Measurements from ENCODE around the gene GSDMA. TPM values are rescaled to one million over a fixed set of nuclear protein-coding genes. Genes with fewer than 3 reads are reported as not detected.
A peak's percentile ranks its signal among the peaks of the same experiment; 100 is the strongest.

The GSDMA gene
- total RNA-seq, 1 experiment from 2014 or later: not detected

DNA sequence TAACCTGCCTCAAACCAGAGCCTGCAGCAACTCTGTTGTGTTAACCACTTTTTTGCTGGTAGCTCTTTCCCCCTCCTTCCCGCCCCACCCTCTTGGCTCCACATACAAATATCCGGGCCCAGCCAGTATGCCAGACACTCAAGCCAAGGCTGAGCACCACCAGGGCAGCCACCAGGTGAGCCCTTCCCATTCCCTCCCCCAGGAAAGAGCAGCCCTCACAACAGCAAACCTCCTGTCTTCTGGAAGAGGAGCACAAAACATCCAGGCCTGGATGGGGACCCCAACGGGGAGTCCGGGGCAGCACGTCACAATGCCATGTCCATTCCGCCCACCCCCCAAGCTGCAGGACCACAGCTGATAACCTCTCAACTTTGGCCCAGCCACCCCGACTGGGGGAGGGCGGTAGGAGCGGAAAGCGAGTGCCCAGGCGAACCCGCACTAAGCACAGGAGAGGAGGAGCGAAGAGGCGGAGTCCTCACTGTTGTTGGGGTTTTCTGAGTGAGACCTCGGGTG is 36.2 kb upstream of the GSDMA start:
- Histone ChIP-seq H3K27ac (peak overlapping the region; percentile 52), H3K36me3 (no peaks in the 10 kb centered on the region), H3K27me3 (no peaks in the 10 kb centered on the region), H3K9me3 (replicated peaks) (no peaks in the 10 kb centered on the region), H3K4me3 (peak overlapping the region; percentile 67), H3K4me1 (peaks cover 14% of the 10 kb centered on the region)
- DNase-seq: peak; percentile 21 to 36

DNA sequence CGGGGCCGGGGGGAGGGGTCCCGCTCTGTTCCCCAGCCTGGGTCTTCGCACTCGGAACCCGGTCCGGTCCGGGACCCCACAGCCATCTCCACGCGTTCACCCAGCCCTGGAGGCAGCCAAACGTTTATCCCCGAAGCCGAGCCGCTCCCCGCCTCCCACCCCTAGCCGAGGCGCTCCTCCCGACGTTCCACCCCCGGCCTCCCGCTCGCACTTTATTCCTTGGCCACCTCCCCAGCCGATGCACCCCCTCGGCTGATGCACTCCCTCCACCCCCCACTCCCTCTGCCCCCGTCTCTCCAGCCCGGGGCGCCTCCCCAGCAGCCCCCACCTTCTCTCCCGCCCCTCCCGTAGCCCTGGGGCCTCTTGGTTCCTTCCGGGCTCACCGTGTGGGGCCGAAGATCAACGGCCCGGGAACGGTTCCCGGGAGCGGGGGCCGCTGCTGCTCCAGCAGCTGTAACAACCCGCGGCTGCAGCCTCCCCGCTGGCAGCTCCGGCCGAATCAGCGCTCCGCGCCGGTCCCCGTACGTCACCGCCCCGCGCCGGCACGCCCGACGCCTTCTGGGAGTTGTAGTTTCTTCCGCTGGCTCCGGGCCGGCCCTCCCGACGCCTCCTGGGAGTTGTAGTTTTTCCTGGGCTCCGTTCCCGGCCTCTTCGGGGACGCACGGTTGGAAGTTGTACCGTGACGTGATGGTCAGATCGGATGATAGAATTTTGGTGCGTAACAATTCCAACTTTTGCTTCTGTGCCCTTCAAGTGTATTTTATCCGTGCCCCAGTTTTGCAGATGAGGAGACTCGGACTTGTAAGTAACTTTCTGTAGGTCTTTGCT is 35.5 kb upstream of the GSDMA start, which contains the start of the genes LRRC3C and ORMDL3:
TSS of gene LRRC3C (plus strand) at position 632 of the 828 bp plus-strand sequence. CDS start 13,792 bp downstream, outside the sequence.
TSS of gene ORMDL3 (minus strand) at position 501 of the 828 bp plus-strand sequence. CDS start 3,398 bp downstream, outside the sequence.
- peak; percentile 93 to 94 for DNase-seq
- H3K36me3 ChIP-seq: no peaks in the 10 kb centered on the region
- H3K27ac ChIP-seq: peak within 1 kb of the TSS; percentile 52
- no peaks in the 10 kb centered on the region for H3K9me3 ChIP-seq (replicated peaks)
- no peaks in the 10 kb centered on the region for H3K27me3 ChIP-seq
- H3K4me3 ChIP-seq: peak within 1 kb of the TSS; percentile 67
- H3K4me1 ChIP-seq: peaks cover 14% of the 10 kb centered on the region

DNA sequence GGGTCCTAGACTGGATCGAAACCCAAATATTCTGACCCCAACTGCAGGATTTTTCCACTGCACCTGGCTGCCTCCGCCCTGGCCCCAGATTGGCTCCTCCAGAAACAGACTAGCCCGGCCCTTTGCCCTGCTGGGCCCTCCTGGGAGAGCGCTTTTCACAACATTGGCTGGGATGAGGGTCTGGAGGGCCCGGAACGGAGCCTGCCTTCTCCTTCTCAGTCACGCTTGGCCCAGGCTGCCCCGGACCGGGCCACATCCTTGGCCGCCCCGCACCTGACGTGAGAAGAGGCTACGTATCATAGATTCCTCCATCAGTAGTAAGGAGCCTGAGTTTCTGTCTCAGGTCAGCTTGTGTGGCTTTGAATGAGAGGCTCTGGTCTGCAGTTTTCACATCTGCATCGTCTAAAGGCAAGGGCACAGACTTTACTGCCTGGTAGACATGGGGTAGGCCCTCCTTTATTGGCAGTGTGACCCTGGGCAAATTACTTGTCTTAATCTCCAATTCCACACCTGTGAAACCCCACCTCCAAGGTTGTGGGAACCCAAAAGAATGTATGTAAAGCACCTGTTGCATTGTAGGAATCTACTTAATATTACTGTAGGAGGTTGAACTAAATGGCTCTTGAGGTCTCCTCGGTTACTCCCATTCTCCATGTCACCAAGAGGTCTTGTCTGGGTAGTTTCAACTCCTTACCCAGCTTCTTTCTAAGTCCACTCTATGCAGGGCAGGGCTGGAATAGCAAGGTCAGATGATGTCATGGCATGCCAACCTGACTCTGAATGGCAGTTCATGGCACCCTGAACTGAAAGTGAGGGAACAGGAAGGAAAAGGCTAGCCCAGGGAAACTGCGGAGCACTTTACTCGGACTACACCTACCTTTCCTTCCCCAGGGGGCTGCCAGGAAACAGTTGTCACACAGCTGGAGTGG is 34.6 kb upstream of the GSDMA start:
- H3K36me3 ChIP-seq: no peaks in the 10 kb centered on the region
- peak in 1 of 2 experiments; percentile 18 for DNase-seq
- H3K4me3 ChIP-seq: peak overlapping the region; percentile 67
- no peaks in the 10 kb centered on the region for H3K9me3 ChIP-seq (replicated peaks)
- H3K4me1 ChIP-seq: peaks cover 14% of the 10 kb centered on the region
- H3K27me3 ChIP-seq: no peaks in the 10 kb centered on the region
- H3K27ac ChIP-seq: peak overlapping the region; percentile 52

GRCh38 chr17:39928858-39929645 is 33.8 kb upstream of the GSDMA start:
- H3K36me3 ChIP-seq: no peaks in the 10 kb centered on the region
- H3K27ac ChIP-seq: no peak overlapping the region
- no peaks in the 10 kb centered on the region for H3K27me3 ChIP-seq
- H3K4me3 ChIP-seq: no peak overlapping the region
- no peaks in the 10 kb centered on the region for H3K9me3 ChIP-seq (replicated peaks)
- no peak for DNase-seq
- H3K4me1 ChIP-seq: peaks cover 14% of the 10 kb centered on the region

- DNase-seq: no peak
- Histone ChIP-seq H3K27ac (no peak overlapping the region), H3K4me1 (peaks cover 14% of the 10 kb centered on the region), H3K36me3 (no peaks in the 10 kb centered on the region), H3K27me3 (no peaks in the 10 kb centered on the region), H3K4me3 (no peak overlapping the region), H3K9me3 (replicated peaks) (no peaks in the 10 kb centered on the region)
These were observed 33.0 kb upstream of the GSDMA start for GRCh38 chr17:39929646-39930407.

- DNase-seq: no peak
- H3K27ac ChIP-seq: no peak overlapping the region
- no peaks in the 10 kb centered on the region for H3K36me3 ChIP-seq
- no peaks in the 10 kb centered on the region for H3K9me3 ChIP-seq (replicated peaks)
- no peaks in the 10 kb centered on the region for H3K27me3 ChIP-seq
- no peaks in the 10 kb centered on the region for H3K4me1 ChIP-seq
- no peak overlapping the region for H3K4me3 ChIP-seq
These were observed 28.9 kb upstream of the GSDMA start for GRCh38 chr17:39933912-39934311.

GRCh38 chr17:39934324-39934723 is 28.5 kb upstream of the GSDMA start:
- H3K4me3 ChIP-seq: no peak overlapping the region
- no peaks in the 10 kb centered on the region for H3K9me3 ChIP-seq (replicated peaks)
- no peak overlapping the region for H3K27ac ChIP-seq
- H3K36me3 ChIP-seq: no peaks in the 10 kb centered on the region
- DNase-seq: no peak
- peaks cover 2% of the 10 kb centered on the region for H3K4me1 ChIP-seq
- H3K27me3 ChIP-seq: no peaks in the 10 kb centered on the region

DNA sequence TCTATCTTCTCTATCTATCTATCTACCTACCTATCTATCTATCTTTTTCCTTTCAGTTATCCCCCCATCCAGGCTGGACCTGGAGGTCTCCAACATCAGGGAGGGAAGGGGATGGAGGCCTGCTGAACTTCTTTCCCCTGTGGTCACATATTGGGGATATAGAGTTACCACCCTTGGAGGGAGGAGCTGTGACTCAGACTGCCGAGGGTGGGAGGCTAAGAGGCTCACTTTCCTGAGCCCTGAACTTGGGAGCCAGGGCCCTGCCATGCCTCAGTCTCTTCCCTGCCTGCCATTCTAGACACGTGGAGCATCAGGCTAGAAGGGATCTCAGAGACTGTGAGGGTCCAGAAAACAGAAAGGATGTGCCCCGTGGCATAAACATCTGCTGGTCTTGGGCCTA is 26.9 kb upstream of the GSDMA start:
- DNase-seq: peak; percentile 19 to 36
- H3K4me3 ChIP-seq: no peak overlapping the region
- no peaks in the 10 kb centered on the region for H3K36me3 ChIP-seq
- H3K9me3 ChIP-seq (replicated peaks): no peaks in the 10 kb centered on the region
- H3K27ac ChIP-seq: no peak overlapping the region
- no peaks in the 10 kb centered on the region for H3K27me3 ChIP-seq
- peaks cover 8% of the 10 kb centered on the region for H3K4me1 ChIP-seq

DNA sequence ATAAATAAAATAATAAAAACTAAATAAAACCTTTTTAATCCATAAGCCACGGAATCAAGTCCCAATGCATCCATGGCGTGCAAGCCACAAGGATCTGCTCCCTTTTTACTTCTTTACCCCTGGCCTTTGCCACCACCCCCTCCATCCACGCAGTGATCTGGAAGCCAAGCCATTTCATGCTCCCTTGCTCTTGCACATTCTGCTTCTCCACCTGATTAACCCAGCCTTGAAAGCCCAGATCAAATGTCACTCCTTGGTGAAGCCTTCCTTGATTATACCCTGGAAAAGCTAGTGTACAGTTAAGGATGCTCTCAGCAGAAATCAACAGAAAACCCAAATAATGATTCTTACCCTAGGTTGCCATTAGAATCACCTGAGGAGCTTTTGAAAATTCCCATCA is 25.4 kb upstream of the GSDMA start:
- DNase-seq: no peak
- Histone ChIP-seq H3K27ac (no peak overlapping the region), H3K36me3 (no peaks in the 10 kb centered on the region), H3K9me3 (replicated peaks) (no peaks in the 10 kb centered on the region), H3K27me3 (no peaks in the 10 kb centered on the region), H3K4me3 (no peak overlapping the region), H3K4me1 (peaks cover 8% of the 10 kb centered on the region)

- Histone ChIP-seq H3K36me3 (no peaks in the 10 kb centered on the region), H3K9me3 (replicated peaks) (no peaks in the 10 kb centered on the region), H3K4me3 (no peak overlapping the region), H3K4me1 (peaks cover 8% of the 10 kb centered on the region), H3K27ac (no peak overlapping the region), H3K27me3 (no peaks in the 10 kb centered on the region)
- no peak for DNase-seq
These were observed 24.5 kb upstream of the GSDMA start for GRCh38 chr17:39938140-39938869.

- Histone ChIP-seq H3K9me3 (replicated peaks) (no peaks in the 10 kb centered on the region), H3K4me1 (peaks cover 8% of the 10 kb centered on the region), H3K27me3 (no peaks in the 10 kb centered on the region), H3K36me3 (no peaks in the 10 kb centered on the region), H3K4me3 (no peak overlapping the region), H3K27ac (no peak overlapping the region)
- DNase-seq: no peak
These were observed 23.7 kb upstream of the GSDMA start for GRCh38 chr17:39939106-39939505.

DNA sequence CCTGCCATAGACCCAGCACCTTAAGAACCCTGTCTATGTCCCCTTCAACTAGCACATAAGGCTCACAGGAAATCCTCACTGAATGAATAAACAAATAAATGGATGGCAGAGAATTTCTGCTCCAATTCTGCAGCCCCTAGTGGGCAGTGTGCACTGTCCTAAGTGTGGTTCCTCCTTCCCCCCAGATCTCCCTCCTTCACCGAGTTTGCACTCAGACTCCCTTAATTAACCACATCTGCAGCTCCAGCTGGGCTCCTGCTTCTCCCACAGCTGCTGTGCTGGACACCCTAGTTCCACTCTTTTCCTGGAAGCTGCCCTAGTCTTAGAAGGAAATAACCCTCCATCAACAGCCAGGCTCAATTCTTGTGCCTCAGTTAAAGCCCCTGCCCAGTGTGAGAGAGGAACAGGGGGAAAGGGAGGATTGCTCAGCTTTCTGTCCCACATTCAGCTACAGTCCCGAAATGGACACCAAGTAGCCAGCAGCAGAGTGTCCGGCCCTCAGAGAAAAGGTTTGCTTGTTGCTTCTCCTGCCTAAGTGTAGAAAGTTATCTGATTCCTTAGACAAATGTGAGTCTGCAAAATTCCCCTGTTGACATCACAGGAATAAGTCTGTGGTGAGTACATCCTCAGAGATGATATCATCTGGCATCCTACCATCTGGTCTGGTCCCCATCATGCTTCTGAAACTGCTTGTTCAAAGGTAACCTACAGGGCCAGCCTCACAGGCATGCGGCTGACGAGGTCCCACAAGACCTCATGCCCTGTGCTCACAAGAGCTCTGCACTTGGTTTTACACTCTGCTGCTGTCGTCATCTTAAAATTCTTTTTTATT is 23.0 kb upstream of the GSDMA start:
- Histone ChIP-seq H3K27me3 (no peaks in the 10 kb centered on the region), H3K9me3 (replicated peaks) (no peaks in the 10 kb centered on the region), H3K4me3 (no peak overlapping the region), H3K4me1 (peaks cover 8% of the 10 kb centered on the region), H3K27ac (peak overlapping the region; percentile 36; the same call in 1 of the 2 replicates), H3K36me3 (no peaks in the 10 kb centered on the region)
- peak; percentile 43 to 62 for DNase-seq
